Endothelial cell of umbilical vein (primary cell): ENCODE data around the gene NPFFR2.

Experiments used
- EZH2 ChIP-seq: IDR thresholded peaks from 2 replicates; pipeline ENCODE4 v1.6.1; 2012; ENCODE audit warnings: borderline replicate concordance, low read depth, mild to moderate bottlenecking, moderate library complexity, low read length, inconsistent platforms; ENCODE audit not compliant: severe bottlenecking
- GATA2 ChIP-seq: IDR thresholded peaks from 2 replicates; pipeline ENCODE4 v1.7.0; 2011; ENCODE audit warnings: low read depth, mild to moderate bottlenecking, moderate library complexity, mixed read lengths, low read length; ENCODE audit not compliant: insufficient read length, insufficient read depth
- POLR2A ChIP-seq: IDR thresholded peaks from 2 replicates; pipeline ENCODE4 v1.6.1; 2012; ENCODE audit warnings: low read depth, mild to moderate bottlenecking, control low read depth, low read length
- TF ChIP-seq, protein P1 (sequence below), 2 donors: IDR thresholded peaks; 1 replicate in 1 of 2; 2 replicates in 1 of 2; pipeline ENCODE4 v1.5.1; 2011; ENCODE audit warnings: low read length in 2 of 2, mild to moderate bottlenecking in 2 of 2, moderate library complexity in 2 of 2, control low read depth in 1 of 2, inconsistent platforms in 1 of 2, low read depth in 1 of 2; ENCODE audit not compliant: insufficient read depth in 1 of 2; ENCODE audit errors: extremely low read depth in 1 of 2

DNA sequence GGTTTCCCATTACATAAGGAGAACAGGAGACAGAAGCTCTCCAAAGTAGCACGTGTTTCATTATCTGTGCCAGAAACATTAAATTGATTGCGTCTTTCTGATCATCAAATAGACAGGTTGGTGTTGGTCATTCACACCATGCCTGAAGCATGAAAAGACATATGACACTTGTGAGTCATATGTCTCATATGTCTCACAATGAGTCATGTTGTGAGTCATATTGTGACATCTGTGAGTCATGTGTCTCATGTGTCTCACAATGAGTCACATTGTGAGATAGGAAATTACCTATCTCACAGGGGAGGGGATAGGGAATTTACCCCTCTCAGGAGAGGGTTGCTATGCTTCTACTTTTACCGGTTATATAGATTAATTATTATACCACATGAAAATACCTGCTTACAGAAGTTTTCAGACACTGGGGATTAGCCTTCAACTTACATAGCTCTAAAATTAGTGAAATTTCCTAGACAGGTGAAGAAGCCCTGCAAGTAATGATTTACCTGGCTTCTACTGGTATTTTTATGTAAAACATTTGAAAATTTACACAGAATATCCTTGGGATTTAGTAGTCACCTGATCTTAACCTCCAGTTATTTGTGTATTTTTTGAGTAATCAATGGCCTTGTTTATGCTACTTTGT lies 80.8 kb downstream of the NPFFR2 start:
- TF ChIP-seq, protein P1, sequence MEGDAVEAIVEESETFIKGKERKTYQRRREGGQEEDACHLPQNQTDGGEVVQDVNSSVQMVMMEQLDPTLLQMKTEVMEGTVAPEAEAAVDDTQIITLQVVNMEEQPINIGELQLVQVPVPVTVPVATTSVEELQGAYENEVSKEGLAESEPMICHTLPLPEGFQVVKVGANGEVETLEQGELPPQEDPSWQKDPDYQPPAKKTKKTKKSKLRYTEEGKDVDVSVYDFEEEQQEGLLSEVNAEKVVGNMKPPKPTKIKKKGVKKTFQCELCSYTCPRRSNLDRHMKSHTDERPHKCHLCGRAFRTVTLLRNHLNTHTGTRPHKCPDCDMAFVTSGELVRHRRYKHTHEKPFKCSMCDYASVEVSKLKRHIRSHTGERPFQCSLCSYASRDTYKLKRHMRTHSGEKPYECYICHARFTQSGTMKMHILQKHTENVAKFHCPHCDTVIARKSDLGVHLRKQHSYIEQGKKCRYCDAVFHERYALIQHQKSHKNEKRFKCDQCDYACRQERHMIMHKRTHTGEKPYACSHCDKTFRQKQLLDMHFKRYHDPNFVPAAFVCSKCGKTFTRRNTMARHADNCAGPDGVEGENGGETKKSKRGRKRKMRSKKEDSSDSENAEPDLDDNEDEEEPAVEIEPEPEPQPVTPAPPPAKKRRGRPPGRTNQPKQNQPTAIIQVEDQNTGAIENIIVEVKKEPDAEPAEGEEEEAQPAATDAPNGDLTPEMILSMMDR (IDR thresholded peaks at IDR 0.05; ENCODE audit: extremely low read depth in 1 of 2, insufficient read depth in 1 of 2, low read depth in 1 of 2, low read length in 2 of 2) = no peak
- TF ChIP-seq GATA2 = no peak
- no peak for TF ChIP-seq EZH2
- TF ChIP-seq POLR2A = no peak
